ENCODE measurements around the gene CARD11. TPM values are rescaled to one million over a fixed set of nuclear protein-coding genes. Genes with fewer than 3 reads are reported as not detected.

CARD11 gene
- total RNA-seq, 1 donor from 2014 or later, result 0.37 TPM

- H3K27ac Mint-ChIP-seq (ENCODE audit: unreplicated experiment), result no peak overlapping the region
- no peak for DNase-seq (ENCODE audit: low read depth, low spot score)
Measured at GRCh38 chr7:2999078-2999500, 44.6 kb downstream of the CARD11 start.

GRCh38 chr7:2997014-2997413 is 46.7 kb downstream of the CARD11 start:
- H3K27me3 Mint-ChIP-seq (ENCODE audit: low read depth), result no peaks in the 10 kb centered on the region
- H3K4me3 Mint-ChIP-seq, result no peak overlapping the region
- no peak for DNase-seq (ENCODE audit: low read depth, low spot score)
- H3K4me1 Mint-ChIP-seq, result peaks cover 7% of the 10 kb centered on the region
- no peaks in the 10 kb centered on the region for H3K36me3 Mint-ChIP-seq (ENCODE audit: low read depth)
- H3K9me3 Mint-ChIP-seq, result peaks cover under 1% of the 10 kb centered on the region
- TF ChIP-seq CTCF (conservative IDR thresholded peaks at IDR 0.05), result no peak
- no peak overlapping the region for H3K27ac Mint-ChIP-seq (ENCODE audit: unreplicated experiment)

More at GRCh38 chr7:2999078-2999500, 44.6 kb downstream of the CARD11 start:
- Mint-ChIP-seq H3K36me3 (ENCODE audit: low read depth) (no peaks in the 10 kb centered on the region), H3K27me3 (ENCODE audit: low read depth) (no peaks in the 10 kb centered on the region), H3K4me1 (peaks cover 7% of the 10 kb centered on the region), H3K9me3 (no peaks in the 10 kb centered on the region), H3K4me3 (no peak overlapping the region)
- TF ChIP-seq CTCF (conservative IDR thresholded peaks at IDR 0.05), result no peak

- Mint-ChIP-seq H3K4me3 (no peak overlapping the region), H3K27me3 (ENCODE audit: low read depth) (no peaks in the 10 kb centered on the region)
Measured at GRCh38 chr7:2996141-2996540, 47.5 kb downstream of the CARD11 start.

GRCh38 chr7:2993868-2994267 is 49.8 kb downstream of the CARD11 start:
- Mint-ChIP-seq H3K27ac (ENCODE audit: unreplicated experiment) (no peak overlapping the region), H3K27me3 (ENCODE audit: low read depth) (no peaks in the 10 kb centered on the region), H3K36me3 (ENCODE audit: low read depth) (peaks cover 3% of the 10 kb centered on the region), H3K9me3 (peaks cover 11% of the 10 kb centered on the region), H3K4me3 (no peak overlapping the region), H3K4me1 (peaks cover 1% of the 10 kb centered on the region)
- no peak for TF ChIP-seq CTCF (conservative IDR thresholded peaks at IDR 0.05)
- no peak for DNase-seq (ENCODE audit: low read depth, low spot score)

More at GRCh38 chr7:2996141-2996540, 47.5 kb downstream of the CARD11 start:
- Mint-ChIP-seq H3K27ac (ENCODE audit: unreplicated experiment) (no peak overlapping the region), H3K9me3 (peaks cover 5% of the 10 kb centered on the region), H3K36me3 (ENCODE audit: low read depth) (no peaks in the 10 kb centered on the region), H3K4me1 (peaks cover 7% of the 10 kb centered on the region)
- TF ChIP-seq CTCF (conservative IDR thresholded peaks at IDR 0.05), result no peak
- DNase-seq (ENCODE audit: low read depth, low spot score), result no peak

- Mint-ChIP-seq H3K9me3 (peaks cover 11% of the 10 kb centered on the region), H3K27me3 (ENCODE audit: low read depth) (no peaks in the 10 kb centered on the region), H3K36me3 (ENCODE audit: low read depth) (peaks cover 3% of the 10 kb centered on the region), H3K27ac (ENCODE audit: unreplicated experiment) (no peak overlapping the region), H3K4me1 (no peaks in the 10 kb centered on the region), H3K4me3 (no peak overlapping the region)
- no peak for TF ChIP-seq CTCF (conservative IDR thresholded peaks at IDR 0.05)
- DNase-seq (ENCODE audit: low read depth, low spot score), result no peak
Measured at GRCh38 chr7:2993396-2993795, 50.3 kb downstream of the CARD11 start.

Measured in neural crest cell (in vitro differentiated cells).